SK-N-SH (cell line): Measurements from ENCODE around the gene FAM170A. TPM values are rescaled to one million over a fixed set of nuclear protein-coding genes. Genes with fewer than 3 reads are reported as not detected.

Experiments used
- CTCF ChIA-PET: fragments of 300-600, 350-600 bp; formaldehyde crosslinking; extraction: SDS; loops from one replicate; lab custom pipeline; 2021; lab: Yijun Ruan, JAX
- POLR2A ChIA-PET: fragments of 350-600 bp; sonication (Branson Sonifier 250); formaldehyde crosslinking; extraction: SDS; loops from one replicate; lab custom pipeline; 2020; ENCODE audit warnings: antibody characterized with exemption, inconsistent platforms; lab: Yijun Ruan, JAX
- DNase-seq: peaks from one replicate; pipeline ENCODE4 v3.0.0; 2012
- H2AFZ ChIP-seq: fragments of 200-600 bp; sonication (generic); 2 replicates; pipeline ENCODE4 v1.8.1; 2016; ENCODE audit warnings: antibody characterized with exemption, mild to moderate bottlenecking, low read depth
- H3F3A ChIP-seq: fragments of 200-600 bp; sonication (generic); replicated peaks from 2 replicates; pipeline ENCODE3; 2016; ENCODE audit warnings: antibody characterized with exemption, mild to moderate bottlenecking; ENCODE audit not compliant: insufficient read depth
- H3K27ac ChIP-seq, 2 experiments: fragments of 200-500 bp in 1 of 2; fragments of 200-600 bp in 1 of 2; sonication (Bioruptor generic) in 1 of 2; sonication (generic), shearing (Covaris generic) in 1 of 2; 2 replicates each; pipeline versions ENCODE4 v1.5.1 to v1.6.1; 2014 to 2016; ENCODE audit warnings: low read depth in 2 of 2, inconsistent platforms in 1 of 2, low read length in 1 of 2, mild to moderate bottlenecking in 1 of 2, mixed read lengths in 1 of 2
- H3K27me3 ChIP-seq: fragments of 200-600 bp; sonication (generic), shearing (Covaris generic); 2 replicates; pipeline ENCODE4 v1.6.1; 2016; ENCODE audit warnings: mixed run types; ENCODE audit not compliant: insufficient read depth
- H3K36me3 ChIP-seq, 2 experiments: fragments of 200-500 bp in 1 of 2; fragments of 200-600 bp in 1 of 2; sonication (Bioruptor generic) in 1 of 2; sonication (generic) in 1 of 2; replicated peaks in 1 of 2; 2 replicates each; pipeline versions ENCODE3 to v1.5.1; 2014 to 2016; ENCODE audit warnings: low read length in 1 of 2, mild to moderate bottlenecking in 1 of 2; ENCODE audit not compliant: insufficient read depth in 2 of 2, control insufficient read depth in 1 of 2
- H3K4me1 ChIP-seq, 2 experiments: fragments of 200-500 bp in 1 of 2; fragments of 200-600 bp in 1 of 2; sonication (Bioruptor generic) in 1 of 2; sonication (generic), shearing (Covaris generic) in 1 of 2; 2 replicates each; pipeline versions ENCODE4 v1.5.1 to v1.6.1; 2014 to 2016; ENCODE audit warnings: low read depth in 1 of 2, low read length in 1 of 2, mixed run types in 1 of 2; ENCODE audit not compliant: insufficient read depth in 2 of 2, control insufficient read depth in 1 of 2
- H3K4me2 ChIP-seq: fragments of 200-600 bp; sonication (generic), shearing (Covaris generic); 2 replicates; pipeline ENCODE4 v1.6.1; 2017; ENCODE audit warnings: mixed run types
- H3K4me3 ChIP-seq, 2 experiments: fragments of 200-500 bp in 1 of 2; fragments of 200-600 bp in 1 of 2; sonication (Bioruptor generic) in 1 of 2; sonication (generic), shearing (Covaris generic) in 1 of 2; 2 replicates each; pipeline versions ENCODE4 v1.5.1 to v1.8.1; 2014 to 2016; ENCODE audit warnings: low read depth in 2 of 2, inconsistent platforms in 1 of 2, low read length in 1 of 2, mild to moderate bottlenecking in 1 of 2, mixed read lengths in 1 of 2, moderate library complexity in 1 of 2
- H3K79me2 ChIP-seq: fragments of 200-600 bp; sonication (generic); 2 replicates; pipeline ENCODE4 v1.8.1; 2017; ENCODE audit warnings: mild to moderate bottlenecking; ENCODE audit not compliant: insufficient read depth
- H3K9ac ChIP-seq: fragments of 200-600 bp; sonication (generic); 2 replicates; pipeline ENCODE4 v1.6.1; 2017; ENCODE audit warnings: mixed run types
- H3K9me2 ChIP-seq: fragments of 200-600 bp; sonication (generic); 2 replicates; pipeline ENCODE4 v1.6.1; 2017; ENCODE audit warnings: mixed run types
- H3K9me3 ChIP-seq: fragments of 200-600 bp; sonication (generic); 2 replicates; pipeline ENCODE4 v1.6.1; 2017; ENCODE audit warnings: mixed run types, mild to moderate bottlenecking, moderate library complexity
- H4K20me1 ChIP-seq: fragments of 200-600 bp; sonication (generic); 2 replicates; pipeline ENCODE4 v1.6.1; 2017; ENCODE audit warnings: mild to moderate bottlenecking, mixed run types; ENCODE audit not compliant: insufficient read depth
- EZH2phosphoT487 ChIP-seq: fragments of 200-600 bp; sonication (generic); IDR thresholded peaks from 2 replicates; pipeline ENCODE4 v1.6.1; 2017; ENCODE audit warnings: low read depth, mixed run types, mild to moderate bottlenecking, antibody characterized with exemption, moderate library complexity, borderline replicate concordance
- FOSL2 ChIP-seq: IDR thresholded peaks from 2 replicates; pipeline ENCODE4 v1.4.0; 2012; ENCODE audit warnings: low read depth, mild to moderate bottlenecking, moderate library complexity, borderline replicate concordance
- GATA2 ChIP-seq: sonication (generic); formaldehyde crosslinking; IDR thresholded peaks from 2 replicates; pipeline ENCODE4 v1.5.0; 2020; ENCODE audit warnings: mild to moderate bottlenecking, missing genetic modification reagents
- IRF3 ChIP-seq: fragments of 150-350 bp; IDR thresholded peaks from 2 replicates; pipeline ENCODE4 v1.6.1; 2016; ENCODE audit warnings: mild to moderate bottlenecking, low read depth, low read length
- MEF2A ChIP-seq: IDR thresholded peaks from 2 replicates; pipeline ENCODE4 v1.4.0; 2012; ENCODE audit warnings: low read depth, borderline replicate concordance
- RFX5 ChIP-seq: IDR thresholded peaks from 2 replicates; pipeline ENCODE4 v1.6.1; 2012; ENCODE audit warnings: mild to moderate bottlenecking, improper control_type of control experiment, low read length
- TAF1 ChIP-seq: IDR thresholded peaks from 2 replicates; pipeline ENCODE4 v1.6.1; 2012; ENCODE audit warnings: low read depth, mild to moderate bottlenecking, low read length, moderate library complexity, borderline replicate concordance
- WGBS: methylation state at CpG from one replicate; pipeline ENCODE4 v1.1.6; 2017; ENCODE audit warnings: low lambda C conversion rate; 5-methylcytosine and 5-hydroxymethylcytosine counted together
- polyA plus RNA-seq, 3 experiments: library from polyadenylated mRNA; depleted of rRNA; stranded (reverse); fragments of >200 nt; gene quantifications; 2 replicates each; pipeline ENCODE4 v1.2.3, GENCODE V29; 2012
- TF ChIP-seq, protein P1 (sequence below): IDR thresholded peaks from 2 replicates; pipeline ENCODE4; 2012
- TF ChIP-seq, protein P2 (sequence below): fragments of 200-600 bp; sonication (generic); IDR thresholded peaks from 2 replicates; pipeline ENCODE4 v1.6.1; 2017; ENCODE audit warnings: antibody characterized with exemption, mild to moderate bottlenecking, moderate library complexity

Gene FAM170A
- polyA plus RNA-seq, 1 of the 3 experiments (the other 2 are of a cell fraction): not detected

GRCh38 chr5:119583684-119584083 is 45.7 kb upstream of the FAM170A start:
- CTCF ChIA-PET: no interaction called here

DNA sequence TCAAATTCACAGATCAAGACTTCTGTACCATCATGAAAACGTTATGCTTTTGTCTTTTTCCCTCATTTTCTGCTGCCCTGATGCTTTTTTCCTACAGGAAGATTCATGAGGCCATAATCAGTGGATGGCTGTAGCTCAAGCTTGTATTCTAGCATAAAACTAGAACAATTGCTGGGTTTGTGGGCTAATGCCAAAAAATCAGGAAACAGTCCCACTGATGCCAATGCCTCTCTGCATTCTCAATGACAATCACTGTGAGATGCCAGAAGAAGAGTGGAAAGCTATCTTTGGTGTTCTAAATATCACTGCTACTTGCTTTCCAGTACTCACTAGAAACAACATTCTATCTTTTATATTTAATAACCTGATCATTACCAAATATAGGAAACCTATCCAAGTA is 33.3 kb upstream of the FAM170A start:
- H4K20me1 ChIP-seq: no peaks in the 10 kb centered on the region
- no peaks in the 10 kb centered on the region for H3K79me2 ChIP-seq
- TF ChIP-seq GATA2 (CRISPR knock-in tag) (no peak), MEF2A (no peak), RFX5 (no peak), EZH2phosphoT487 (no peak), TAF1 (no peak)
- TF ChIP-seq, protein P1, sequence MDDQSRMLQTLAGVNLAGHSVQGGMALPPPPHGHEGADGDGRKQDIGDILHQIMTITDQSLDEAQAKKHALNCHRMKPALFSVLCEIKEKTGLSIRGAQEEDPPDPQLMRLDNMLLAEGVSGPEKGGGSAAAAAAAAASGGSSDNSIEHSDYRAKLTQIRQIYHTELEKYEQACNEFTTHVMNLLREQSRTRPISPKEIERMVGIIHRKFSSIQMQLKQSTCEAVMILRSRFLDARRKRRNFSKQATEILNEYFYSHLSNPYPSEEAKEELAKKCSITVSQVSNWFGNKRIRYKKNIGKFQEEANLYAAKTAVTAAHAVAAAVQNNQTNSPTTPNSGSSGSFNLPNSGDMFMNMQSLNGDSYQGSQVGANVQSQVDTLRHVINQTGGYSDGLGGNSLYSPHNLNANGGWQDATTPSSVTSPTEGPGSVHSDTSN: no peak
- TF ChIP-seq, protein P2, sequence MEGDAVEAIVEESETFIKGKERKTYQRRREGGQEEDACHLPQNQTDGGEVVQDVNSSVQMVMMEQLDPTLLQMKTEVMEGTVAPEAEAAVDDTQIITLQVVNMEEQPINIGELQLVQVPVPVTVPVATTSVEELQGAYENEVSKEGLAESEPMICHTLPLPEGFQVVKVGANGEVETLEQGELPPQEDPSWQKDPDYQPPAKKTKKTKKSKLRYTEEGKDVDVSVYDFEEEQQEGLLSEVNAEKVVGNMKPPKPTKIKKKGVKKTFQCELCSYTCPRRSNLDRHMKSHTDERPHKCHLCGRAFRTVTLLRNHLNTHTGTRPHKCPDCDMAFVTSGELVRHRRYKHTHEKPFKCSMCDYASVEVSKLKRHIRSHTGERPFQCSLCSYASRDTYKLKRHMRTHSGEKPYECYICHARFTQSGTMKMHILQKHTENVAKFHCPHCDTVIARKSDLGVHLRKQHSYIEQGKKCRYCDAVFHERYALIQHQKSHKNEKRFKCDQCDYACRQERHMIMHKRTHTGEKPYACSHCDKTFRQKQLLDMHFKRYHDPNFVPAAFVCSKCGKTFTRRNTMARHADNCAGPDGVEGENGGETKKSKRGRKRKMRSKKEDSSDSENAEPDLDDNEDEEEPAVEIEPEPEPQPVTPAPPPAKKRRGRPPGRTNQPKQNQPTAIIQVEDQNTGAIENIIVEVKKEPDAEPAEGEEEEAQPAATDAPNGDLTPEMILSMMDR: no peak
- no peaks in the 10 kb centered on the region for H3K9me3 ChIP-seq
- no peaks in the 10 kb centered on the region for H3K36me3 ChIP-seq
- no peak overlapping the region for H3K9ac ChIP-seq
- no peak for DNase-seq
- H3K4me1 ChIP-seq: no peaks in the 10 kb centered on the region
- CTCF ChIA-PET: interaction anchor here (0.6 kb wide), 2 partner anchors 17 to 1406 kb away, joined by 3 to 4 read pairs; no protein-coding TSS in a partner anchor
- no peak overlapping the region for H2AFZ ChIP-seq
- H3F3A ChIP-seq: no peaks in the 10 kb centered on the region
- H3K4me3 ChIP-seq: no peak overlapping the region
- POLR2A ChIA-PET: no interaction called here
- H3K27ac ChIP-seq: no peak overlapping the region
- H3K4me2 ChIP-seq: no peak overlapping the region
- no peaks in the 10 kb centered on the region for H3K27me3 ChIP-seq
- WGBS: 4% methylated on average over 1 of the region's 1 CpG
- H3K9me2 ChIP-seq: no peaks in the 10 kb centered on the region

More at GRCh38 chr5:119583684-119584083, 45.7 kb upstream of the FAM170A start:
- Histone ChIP-seq H3K4me1 (no peaks in the 10 kb centered on the region), H3K9me3 (no peaks in the 10 kb centered on the region), H3K36me3 (no peaks in the 10 kb centered on the region), H3F3A (no peaks in the 10 kb centered on the region), H3K4me2 (no peak overlapping the region), H3K79me2 (no peaks in the 10 kb centered on the region), H3K27ac (no peak overlapping the region), H3K4me3 (no peak overlapping the region), H4K20me1 (no peaks in the 10 kb centered on the region), H3K27me3 (no peaks in the 10 kb centered on the region), H3K9me2 (no peaks in the 10 kb centered on the region), H3K9ac (no peak overlapping the region), H2AFZ (no peak overlapping the region)
- POLR2A ChIA-PET: no interaction called here
- WGBS: 7% methylated on average over 3 of the region's 3 CpGs
- no peak for DNase-seq
- TF ChIP-seq IRF3 (no peak), FOSL2 (no peak)
